NCI-H2081 (cell line): ENCODE measurements around the gene ZDHHC19.
"Not testable (repeated sequence)": the region's sequence is repeated elsewhere in the genome, so short reads cannot be mapped to it uniquely, and the experiment has no call there.

Experiments used
- DNase-seq, 2 experiments: peaks; one replicate each; lab custom pipeline; 2025; lab: John Stamatoyannopoulos, UW

Gene ZDHHC19

DNA sequence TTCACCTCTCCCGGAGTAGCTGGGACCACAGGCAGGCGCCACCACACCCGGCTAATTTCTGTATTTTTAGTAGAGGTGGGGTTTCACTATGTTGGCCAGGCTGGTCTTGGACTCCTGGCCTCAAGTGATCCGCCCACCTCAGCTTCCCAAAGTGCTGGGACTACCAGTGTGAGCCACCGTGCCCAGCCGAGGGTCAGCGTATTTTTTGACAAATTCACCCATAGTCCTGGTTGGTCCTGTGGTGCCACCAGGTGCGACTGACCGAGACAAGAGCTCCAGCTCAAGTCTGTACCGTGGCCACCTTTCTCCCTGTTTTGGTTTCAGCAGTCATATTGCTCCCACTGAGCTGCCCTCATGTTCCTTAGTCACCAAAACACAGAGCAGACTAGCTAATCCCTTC is 13.9 kb upstream of the ZDHHC19 start:
- DNase-seq, result no peak

DNA sequence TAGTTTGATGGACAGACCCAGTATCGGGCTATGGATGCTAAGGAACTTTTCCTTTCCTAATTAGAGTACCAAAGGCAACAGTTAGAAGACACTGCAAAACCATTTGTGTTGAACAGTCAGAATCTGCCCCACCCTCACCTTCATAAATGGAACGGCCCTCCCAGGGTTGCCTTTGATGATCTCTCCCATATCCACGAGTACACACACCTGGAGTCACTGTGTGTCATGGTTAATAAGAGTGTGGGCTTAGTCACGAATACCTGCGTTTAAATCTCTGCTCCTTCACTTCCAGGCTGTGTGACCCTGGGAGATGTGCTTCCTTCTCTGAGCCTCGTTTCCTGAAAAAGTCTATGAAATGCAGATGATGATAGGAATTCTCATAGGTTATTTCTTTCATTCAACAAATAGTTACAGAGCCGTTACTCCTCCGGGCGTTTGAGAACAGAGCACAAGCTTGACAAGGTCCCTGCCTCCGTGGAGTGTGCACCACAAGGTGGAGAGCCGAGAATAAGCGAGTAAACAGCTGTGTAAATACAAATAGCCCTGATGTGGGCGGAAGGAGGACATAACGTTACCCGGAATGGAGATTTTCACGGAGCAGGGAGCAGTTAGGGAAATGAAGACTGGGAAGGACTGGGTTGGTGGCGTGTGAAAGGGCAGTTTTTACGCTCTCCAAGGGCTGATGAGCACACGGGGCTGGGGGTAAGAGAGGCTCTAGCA is 11.8 kb upstream of the ZDHHC19 start:
- no peak for DNase-seq

DNA sequence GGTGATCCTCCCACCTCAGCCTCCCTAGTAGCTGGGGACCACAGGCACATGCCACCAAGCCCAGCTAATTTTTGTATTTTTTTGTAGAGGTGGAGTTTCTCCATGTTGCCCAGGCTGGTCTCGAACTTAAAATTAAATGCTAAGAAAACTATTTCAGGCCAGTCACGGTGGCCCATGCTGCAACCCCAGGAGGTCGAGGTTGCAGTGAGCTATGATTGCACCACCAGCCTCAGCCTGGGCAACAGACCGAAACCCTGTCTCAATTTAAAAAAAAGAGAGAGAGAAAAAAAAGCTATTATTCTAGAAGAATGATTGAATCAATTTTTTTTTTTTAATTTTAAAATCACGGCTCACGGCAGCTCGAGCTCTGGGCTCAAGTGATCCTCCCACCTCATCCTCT is 9.8 kb upstream of the ZDHHC19 start:
- DNase-seq, result no peak

DNA sequence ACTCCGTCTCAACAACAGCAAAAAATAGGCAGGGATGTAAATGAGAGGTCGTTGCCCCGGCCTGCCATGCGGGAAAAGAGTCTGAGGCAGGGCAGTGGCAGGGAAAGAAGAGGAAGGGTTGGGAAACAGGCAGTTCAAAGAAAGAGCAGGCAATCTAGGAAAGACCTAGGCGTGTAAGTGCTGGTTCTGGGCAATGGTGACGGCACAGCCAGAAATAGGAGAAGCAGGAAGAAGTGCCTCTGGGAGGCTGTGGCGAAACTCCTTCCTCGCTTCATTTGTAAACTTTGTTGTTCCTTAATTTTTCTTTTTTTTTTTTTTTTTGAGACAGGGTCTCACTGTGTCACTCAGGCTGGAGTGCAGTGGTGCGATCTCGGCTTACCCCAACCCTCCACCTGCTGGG is 9.4 kb upstream of the ZDHHC19 start:
- no peak for DNase-seq

DNA sequence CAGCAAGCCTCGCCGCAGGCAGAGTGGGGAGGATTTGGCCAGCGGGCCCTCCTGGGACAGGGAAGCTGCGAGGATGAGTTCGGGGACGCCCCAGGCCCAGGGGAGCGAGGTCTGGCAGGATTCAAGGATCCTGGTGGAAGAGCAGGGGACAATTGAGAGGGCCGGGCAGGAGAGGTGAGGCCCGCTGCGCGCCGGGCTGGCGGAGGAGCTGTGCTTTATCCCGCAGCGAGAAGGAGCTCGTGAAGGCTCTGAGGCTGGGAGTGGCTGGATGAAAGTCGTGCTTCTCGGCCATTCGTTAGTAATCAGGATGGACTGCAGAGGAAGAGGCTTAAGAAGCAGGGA is 8.7 kb upstream of the ZDHHC19 start:
- no peak for DNase-seq

DNA sequence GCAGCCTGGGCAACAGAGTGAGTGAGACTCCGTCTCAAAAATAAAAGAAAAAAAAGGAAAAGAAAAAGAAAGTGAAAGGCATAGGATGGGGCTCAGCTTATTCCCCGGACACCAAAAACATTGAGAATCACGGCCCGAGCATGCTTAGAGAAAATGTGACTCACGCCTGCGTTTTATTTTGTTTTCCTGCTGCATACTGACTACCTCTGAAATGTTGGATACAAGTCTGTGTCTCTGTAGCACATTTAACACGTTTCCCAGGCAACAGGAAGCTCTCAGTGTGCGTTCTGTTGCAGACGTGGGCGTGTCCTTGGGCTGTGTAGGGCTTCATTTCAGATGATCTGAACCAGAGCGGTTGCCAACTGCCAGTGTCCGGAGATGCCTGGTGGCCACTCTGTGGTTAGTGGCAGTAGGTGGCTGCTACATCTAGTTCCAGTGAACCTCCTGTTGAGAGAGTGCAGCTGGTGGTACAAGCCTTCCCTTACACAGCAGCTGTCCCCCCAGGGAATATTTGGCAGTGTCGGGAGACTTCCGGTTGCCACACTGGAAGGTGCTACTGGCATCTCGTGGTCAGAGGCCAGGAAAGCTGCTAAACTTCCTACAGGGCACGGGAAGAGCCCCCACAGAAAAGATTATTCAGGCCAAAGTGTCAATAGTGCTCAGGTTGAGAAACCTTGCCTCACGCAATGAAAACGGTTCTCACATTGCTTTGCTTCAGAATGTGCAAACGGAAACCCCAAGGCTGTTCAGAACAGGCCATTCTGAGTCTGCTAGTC is 8.2 kb upstream of the ZDHHC19 start:
- peak; percentile 78 to 88 for DNase-seq

DNA sequence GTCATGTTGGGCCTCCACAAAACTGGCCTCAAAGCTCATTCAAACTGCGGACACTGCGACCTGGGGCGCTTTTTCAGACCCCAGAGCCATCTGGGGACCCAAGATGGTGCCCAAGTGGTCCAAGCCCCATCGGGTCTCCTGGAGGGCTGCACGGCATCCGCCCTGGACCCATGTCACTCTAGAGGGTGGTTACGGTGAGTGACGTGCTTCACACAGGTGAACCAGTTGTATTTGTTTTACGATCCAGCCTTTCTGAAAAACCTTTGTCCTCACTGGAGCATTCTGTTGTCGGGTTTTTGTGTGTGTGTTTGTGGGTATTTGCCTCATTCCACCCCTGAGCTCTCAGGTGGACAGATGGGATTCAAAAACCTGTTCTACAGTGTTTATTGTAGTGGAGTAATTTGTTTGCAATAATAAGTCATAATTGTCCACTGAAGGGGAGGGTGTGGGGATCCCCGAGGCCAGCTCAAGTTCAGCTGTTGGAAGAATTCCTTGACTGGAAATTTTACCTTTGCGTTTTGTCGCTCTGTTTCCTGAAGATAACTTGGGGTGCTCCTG is 7.0 kb upstream of the ZDHHC19 start:
- no peak for DNase-seq

DNA sequence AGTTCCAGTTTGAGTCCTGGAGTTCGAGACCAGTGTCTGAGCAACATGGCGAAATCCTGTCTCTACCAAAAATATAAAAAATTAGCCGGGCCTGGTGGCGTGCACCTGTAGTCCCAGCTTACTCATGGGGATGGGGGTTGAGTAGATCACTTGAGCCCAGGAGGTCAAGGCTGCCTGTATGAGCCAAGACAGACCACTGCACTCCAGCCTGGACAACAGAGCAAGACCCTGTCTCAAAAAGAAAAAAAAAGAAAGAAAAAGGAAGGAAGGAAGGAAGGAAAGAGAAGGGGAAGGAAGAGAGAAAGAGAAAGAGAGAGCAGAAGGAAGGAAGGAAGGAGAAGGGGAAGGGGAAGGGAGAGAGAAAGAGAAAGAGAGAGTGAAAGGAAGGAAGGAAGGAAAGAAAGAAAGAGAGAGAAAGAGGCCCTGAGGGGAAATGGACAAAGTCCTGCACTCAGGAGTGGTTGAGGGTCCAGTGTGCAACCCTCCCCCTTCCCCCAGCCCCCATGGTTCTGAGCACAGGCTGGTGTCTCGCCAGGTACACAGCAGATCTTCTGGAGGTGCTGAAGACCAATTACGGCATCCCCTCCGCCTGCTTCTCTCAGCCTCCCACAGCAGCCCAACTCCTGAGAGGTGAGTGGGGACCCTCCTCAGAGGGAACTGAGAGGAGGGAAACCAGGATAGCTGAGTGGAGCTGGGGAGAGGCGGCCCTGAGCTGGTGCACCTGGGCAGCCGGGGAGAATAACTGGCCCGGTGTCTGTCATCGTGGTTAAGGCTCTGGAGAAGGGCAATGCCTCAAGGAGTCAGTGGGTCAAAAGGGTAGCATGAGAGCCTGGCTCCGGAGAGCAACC is 6.3 kb upstream of the ZDHHC19 start:
- no peak for DNase-seq

DNA sequence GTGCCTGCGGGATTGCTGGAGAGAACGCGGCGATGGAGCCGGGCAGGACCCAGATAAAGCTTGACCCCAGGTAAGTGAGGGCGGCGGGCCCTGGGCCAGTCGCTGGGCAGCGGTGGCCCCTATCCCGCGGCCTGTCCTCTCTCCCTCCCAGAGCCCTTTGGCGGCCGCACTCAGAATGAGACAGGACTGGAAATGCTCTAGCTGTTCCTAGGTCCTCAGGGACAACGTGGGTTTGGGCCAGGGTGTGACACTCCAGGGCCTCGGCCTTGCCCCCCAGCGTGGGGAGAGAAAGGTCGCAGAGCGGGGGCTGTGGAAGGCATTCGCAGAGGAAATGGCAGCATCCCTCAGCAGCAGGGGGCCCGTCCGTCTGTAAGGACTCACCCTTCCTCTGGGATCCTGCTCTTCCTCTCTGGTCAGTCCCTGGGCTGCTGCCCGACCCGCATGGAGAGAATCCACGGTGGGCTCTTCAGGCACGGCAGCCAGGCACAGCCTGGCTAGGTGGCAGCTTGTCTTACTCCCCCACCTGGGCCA is 5.5 kb upstream of the ZDHHC19 start:
- no peak for DNase-seq

DNA sequence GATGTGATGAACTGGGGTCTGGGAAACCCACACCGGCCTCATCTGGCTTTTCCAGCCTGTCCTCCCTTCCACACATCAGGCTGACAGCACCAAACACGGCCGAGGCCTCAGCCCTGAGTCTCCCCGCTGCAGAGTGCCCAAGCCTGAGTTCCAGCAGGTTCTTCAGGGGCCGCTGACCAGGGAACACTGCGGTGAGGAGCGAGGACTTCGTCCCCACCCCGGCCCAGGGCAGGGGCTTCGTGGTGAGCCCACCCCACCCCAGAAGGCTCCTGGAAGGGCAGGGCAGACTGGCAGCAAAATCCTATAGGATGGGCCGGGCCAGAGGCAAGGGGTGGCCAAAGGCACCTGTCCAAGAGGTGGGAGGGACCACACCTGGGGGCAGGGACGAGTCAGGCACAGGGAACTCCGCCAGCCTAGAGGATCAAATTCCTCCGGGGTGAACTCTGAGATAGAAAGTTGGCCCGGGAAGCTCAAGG is 4.9 kb upstream of the ZDHHC19 start, which contains the start of gene SLC51A:
TSS of gene SLC51A (plus strand) at position 446 of the 476 bp plus-strand sequence. CDS start 179 bp downstream, outside the sequence.
- DNase-seq, result no peak

DNA sequence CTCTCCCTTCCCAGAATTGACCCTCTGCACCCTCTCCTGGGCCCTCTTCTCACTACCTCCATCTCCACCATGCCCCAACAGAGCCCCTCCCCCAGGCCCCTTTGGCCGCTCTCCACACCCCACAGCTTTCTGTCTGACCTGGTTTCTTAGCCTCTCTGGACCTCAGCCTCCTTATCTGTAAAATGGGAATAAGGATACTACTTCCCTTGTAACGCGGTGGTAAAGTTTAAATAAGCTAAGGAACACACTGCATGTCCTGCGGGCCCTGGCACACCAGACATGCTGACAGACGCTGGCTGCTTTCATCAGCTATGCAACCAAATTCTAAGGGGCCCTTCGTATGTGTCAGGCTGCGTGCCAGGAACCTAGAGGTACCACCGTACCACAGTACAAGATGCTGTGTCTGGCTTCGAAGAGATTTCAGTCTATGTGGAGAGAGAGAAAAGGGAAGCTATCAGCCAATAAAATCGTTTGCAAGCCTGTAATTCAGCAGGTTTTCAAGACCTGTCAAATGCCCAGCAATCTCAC is 4.4 kb upstream of the ZDHHC19 start:
- no peak for DNase-seq

DNA sequence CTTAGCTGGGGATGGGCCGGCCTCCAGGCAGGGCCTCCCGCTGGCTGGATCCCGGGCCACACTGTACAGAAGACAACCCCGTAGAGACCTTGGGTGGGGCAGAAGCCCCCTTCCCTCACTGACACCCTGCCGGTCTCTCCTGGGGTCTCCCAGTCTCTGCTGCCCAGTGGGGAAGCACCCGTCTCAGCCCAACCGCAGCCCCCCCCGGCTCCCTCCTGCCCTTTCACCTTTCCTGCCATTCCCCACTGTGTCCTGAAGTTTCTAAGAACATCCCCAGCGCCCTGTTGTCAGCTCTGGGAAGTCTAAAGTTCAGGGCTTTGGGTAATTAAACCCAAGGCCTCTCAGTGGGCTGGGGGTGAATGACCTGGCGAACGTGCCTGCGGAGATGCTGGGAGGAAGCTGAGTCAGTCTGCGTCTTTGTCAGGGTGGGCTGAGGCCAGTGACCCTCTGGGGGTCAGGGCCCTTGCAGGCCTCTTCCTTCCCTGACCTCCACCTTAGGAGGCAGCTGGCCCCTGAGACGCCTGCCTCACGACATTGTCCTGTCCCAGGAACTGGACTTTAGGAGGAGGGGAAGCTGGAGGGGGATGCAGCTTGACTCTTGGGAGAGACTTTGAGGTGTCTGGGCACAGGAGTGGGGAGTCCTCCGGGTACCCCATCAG is 3.7 kb upstream of the ZDHHC19 start:
- DNase-seq, result no peak

DNA sequence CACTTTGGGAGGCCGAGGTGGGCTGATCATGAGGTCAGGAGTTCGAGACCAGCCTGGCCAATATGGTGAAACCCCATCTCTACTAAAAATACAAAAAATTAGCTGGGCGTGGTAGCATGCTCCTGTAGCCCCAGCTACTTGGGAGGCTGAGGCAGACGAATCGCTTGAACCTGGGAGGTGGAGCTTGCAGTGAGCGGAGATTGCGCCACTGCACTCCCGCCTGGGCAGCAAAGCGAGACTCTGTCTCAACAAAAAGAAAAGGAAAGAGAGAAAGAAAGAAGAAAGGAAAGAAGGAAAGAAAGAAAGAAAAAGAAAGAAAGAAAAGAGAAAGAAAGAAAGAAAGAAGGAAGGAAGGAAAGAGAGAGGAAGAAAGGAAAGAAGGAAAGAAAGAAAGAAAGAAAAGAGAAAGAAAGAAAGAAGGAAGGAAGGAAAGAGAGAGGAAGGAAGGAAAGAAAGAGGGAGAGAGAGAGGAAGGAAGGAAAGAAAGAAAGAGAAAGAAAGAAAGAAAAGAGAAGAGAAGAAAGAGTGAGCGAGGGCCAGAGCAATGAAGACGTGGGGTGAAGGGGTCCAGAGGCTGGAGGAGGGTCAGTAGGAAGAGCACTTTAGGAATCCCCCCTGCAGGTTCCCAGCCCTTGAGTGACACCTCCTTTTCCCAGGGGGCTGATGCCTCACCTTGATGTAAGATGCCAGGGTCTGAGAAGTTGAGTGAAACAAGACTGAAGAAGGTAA is 1.1 kb downstream of the ZDHHC19 start:
- not testable (repeated sequence) for DNase-seq

DNA sequence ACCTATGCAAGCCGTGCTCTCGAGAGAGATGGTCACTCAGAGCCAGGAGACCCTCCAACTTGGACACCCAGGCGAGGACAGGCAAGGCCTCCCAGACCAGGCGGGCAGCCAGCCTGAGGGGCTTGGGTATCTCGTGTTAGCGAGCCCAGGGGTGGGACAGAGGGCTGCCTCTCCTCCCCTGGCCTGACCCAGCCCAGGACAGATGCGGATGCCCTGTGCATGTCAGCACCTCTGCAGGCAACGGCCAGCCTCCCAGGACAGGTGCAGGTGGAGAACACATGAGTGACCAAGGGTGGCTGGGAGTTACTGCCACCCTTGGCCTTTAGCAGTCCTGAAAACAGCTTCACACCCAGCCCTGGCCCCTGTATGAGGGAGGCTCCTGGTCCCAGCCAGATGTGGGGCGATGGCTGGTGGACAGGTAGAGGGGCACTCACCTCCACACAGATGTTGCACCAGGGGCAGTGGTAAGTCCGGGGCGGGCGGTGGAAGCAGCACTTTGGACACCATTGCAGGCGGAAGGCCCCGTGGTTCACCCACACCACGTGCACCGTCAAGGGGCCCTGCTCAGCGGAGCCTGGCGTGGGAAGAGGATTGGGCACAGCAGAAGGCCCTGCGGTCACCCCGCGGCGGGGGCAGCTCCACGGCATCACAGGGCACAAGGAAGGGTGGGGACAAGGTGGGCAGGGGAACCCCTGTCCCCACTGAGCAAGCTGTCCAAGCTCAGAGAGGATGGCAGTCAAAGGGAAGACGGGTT is 2.1 kb downstream of the ZDHHC19 start:
- DNase-seq, result no peak

DNA sequence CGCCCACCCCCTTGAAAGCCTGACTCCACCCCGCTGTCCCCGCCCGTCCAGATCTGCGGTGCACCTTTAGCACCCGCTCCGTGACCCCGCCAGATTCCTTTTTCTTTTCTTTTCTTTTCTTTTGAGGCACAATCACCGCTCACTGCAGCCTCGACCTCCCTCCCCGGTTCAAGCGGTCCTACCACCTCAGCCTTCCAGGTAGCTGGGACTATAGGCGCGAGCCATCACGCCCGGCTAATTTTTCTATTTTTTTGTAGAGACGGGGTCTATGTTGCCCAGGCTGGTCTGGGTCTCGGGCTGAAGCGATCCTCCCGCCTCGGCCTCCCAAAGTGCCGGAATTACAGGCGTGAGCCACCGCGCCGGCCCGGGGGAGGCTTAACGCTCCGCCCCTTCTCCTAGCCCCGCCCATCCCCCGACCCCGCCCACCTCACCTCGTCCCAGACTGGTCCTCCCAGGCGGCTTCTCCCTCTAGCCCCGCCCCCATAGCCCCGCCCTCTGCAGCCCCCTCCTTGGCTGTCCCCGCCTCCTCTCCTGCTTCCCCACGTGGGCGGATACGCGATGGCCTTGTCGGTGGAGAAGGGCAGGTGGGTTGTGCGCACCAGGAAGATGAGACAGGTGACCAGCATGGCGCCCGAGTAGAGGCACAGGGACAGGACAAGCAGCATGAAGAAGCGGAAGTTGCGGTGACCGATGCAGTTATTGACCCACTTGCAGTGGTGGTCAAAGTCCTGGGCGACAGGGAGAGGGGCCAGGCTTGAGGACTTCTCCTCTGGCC is 3.2 kb downstream of the ZDHHC19 start:
- DNase-seq, result peak in 1 of 2 experiments; percentile 34

DNA sequence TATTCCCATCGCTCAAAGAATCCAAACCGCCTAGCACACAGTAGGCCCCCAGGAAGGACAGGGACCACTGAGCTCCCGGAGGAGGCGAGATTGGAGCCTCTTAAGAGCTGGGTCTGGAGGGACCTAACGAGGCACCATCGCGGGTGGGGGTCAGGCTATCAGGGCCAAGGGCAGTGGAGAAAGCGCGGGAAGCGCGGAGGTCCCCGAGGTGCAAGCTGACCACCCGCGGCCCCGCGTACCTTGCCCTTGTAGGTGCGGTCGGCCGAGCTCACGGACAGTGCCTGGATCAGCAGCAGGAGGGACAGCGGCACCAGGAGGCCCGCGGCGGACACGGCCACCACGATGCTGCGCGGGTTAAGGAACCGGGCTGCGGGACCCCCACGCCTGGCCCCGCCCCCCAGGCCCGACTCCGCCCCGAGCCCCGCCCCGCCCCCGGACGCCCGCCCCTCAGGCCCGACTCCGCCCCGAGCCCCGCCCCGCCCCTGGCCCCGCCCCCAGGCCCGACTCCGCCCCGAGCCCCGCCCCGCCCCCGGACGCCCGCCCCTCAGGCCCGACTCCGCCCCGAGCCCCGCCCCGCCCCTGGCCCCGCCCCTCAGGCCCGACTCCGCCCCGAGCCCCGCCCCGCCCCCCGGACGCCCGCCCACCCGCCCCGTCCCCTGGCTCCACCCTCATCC is 3.9 kb downstream of the ZDHHC19 start:
- no peak for DNase-seq

DNA sequence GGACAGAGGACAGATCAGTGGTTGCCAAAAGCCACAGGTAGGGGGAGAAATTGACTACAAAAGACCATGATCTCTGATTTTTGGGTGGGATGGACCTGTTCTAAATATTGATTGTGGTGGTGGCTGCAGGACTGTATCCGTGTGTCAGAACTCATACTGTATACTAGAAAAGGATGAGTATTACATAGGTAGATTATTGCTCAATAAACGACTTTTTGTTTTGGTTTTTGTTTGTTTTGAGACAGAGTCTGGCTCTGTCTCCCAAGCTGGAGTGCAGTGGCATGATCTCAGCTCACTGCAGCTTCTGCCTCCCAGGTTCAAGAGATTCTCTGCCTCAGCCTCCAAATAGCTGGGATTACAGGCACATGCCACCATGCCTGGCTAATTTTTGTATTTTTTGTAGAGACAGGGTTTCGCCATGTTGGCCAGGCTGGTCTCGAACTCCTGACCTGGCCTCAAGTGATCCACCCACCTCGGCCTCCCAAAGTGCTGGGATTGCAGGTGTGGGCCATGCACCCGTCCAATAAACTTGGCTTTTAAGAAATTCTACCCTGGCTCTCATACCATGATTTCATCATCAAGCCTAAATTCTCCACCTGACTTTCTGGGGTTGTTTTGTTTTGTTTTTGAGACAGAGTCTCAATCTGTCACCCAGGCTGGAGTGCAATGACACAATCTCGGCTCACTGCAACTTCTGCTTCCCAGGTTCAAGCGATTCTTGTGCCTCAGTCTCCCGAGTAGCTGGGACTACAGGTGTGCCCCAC is 5.6 kb downstream of the ZDHHC19 start:
- DNase-seq, result not testable (repeated sequence)

DNA sequence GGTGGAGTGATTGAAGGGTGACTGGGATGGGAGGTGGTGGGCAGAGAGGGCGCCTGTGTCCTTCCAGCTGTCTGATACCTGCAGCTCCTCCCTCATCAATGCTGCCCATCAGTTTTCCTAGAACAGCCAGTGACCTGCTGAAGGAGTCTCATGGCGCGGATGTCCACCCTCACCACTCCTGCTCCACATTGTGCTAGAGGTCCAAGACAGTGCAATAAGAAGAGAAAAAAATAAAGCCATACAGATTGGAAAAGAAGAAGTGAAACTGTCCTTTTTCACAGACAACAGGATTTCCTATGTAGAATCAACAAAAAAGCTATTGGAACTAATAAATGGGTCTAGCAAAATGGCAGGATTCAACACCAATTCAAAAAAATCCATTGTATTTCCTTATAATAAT is 7.4 kb downstream of the ZDHHC19 start:
- no peak for DNase-seq
